DMS79 (cell line): ENCODE data around the gene ACTG2.

Experiments used
- DNase-seq: peaks from one replicate; lab custom pipeline; 2025; lab: John Stamatoyannopoulos, UW

The ACTG2 gene

GRCh38 chr2:73914667-73915066 is 21.9 kb downstream of the ACTG2 start:
- DNase-seq = no peak

GRCh38 chr2:73915437-73915993 is 22.7 kb downstream of the ACTG2 start:
- no peak for DNase-seq

GRCh38 chr2:73916666-73917065 is 23.9 kb downstream of the ACTG2 start:
- no peak for DNase-seq

- DNase-seq = no peak
Measured at GRCh38 chr2:73917296-73917695, 24.5 kb downstream of the ACTG2 start.

- no peak for DNase-seq
Measured at GRCh38 chr2:73917696-73918207, 24.9 kb downstream of the ACTG2 start.

- no peak for DNase-seq
Measured at GRCh38 chr2:73918856-73919255, 26.0 kb downstream of the ACTG2 start.

GRCh38 chr2:73919596-73920228 is 26.9 kb downstream of the ACTG2 start:
- no peak for DNase-seq

- no peak for DNase-seq
Measured at GRCh38 chr2:73920577-73921545, 28.1 kb downstream of the ACTG2 start.

- DNase-seq = no peak
Measured at GRCh38 chr2:73921581-73921980, 28.8 kb downstream of the ACTG2 start.

GRCh38 chr2:73922681-73923080 is 29.9 kb downstream of the ACTG2 start:
- DNase-seq = no peak

- DNase-seq = no peak
Measured at GRCh38 chr2:73925033-73925704, 32.4 kb downstream of the ACTG2 start.

GRCh38 chr2:73925853-73926492 is 33.2 kb downstream of the ACTG2 start:
- DNase-seq = peak; percentile 20

GRCh38 chr2:73926493-73927327 is 33.9 kb downstream of the ACTG2 start, which contains the start of gene DGUOK:
Gene DGUOK, plus strand, starts transcription at chr2:73926880. Its CDS starts 31 bp downstream, at chr2:73926911.
- peak; percentile 98 for DNase-seq

GRCh38 chr2:73927344-73927743 is 34.5 kb downstream of the ACTG2 start:
- no peak for DNase-seq

GRCh38 chr2:73928963-73929347 is 36.1 kb downstream of the ACTG2 start:
- DNase-seq = no peak

- no peak for DNase-seq
Measured at GRCh38 chr2:73930386-73930785, 37.6 kb downstream of the ACTG2 start.

- no peak for DNase-seq
Measured at GRCh38 chr2:73931531-73932500, 39.0 kb downstream of the ACTG2 start.

GRCh38 chr2:73933194-73933593 is 40.4 kb downstream of the ACTG2 start:
- peak; percentile 75 for DNase-seq

GRCh38 chr2:73935641-73936040 is 42.8 kb downstream of the ACTG2 start:
- no peak for DNase-seq
